NCI-H2171 (cell line): ENCODE measurements around the gene PGAP6.
"Not testable (repeated sequence)": the region's sequence is repeated elsewhere in the genome, so short reads cannot be mapped to it uniquely, and the experiment has no call there.

Source experiments
- DNase-seq: peaks from one replicate; lab custom pipeline; 2025; lab: John Stamatoyannopoulos, UW

The PGAP6 gene

GRCh38 chr16:378113-378820, 3.5 kb downstream of the PGAP6 start:
- DNase-seq = not testable (repeated sequence)

GRCh38 chr16:377419-377951, 4.3 kb downstream of the PGAP6 start:
- no peak for DNase-seq

GRCh38 chr16:376817-377418, 4.9 kb downstream of the PGAP6 start:
- no peak for DNase-seq

GRCh38 chr16:375927-376816, 5.6 kb downstream of the PGAP6 start:
- no peak for DNase-seq

- DNase-seq = no peak
Observed at GRCh38 chr16:375212-375611, 6.6 kb downstream of the PGAP6 start.

GRCh38 chr16:374616-374926, 7.2 kb downstream of the PGAP6 start:
- DNase-seq = no peak

GRCh38 chr16:373848-374615, 7.7 kb downstream of the PGAP6 start:
- no peak for DNase-seq

GRCh38 chr16:373020-373598, 8.7 kb downstream of the PGAP6 start:
- no peak for DNase-seq

GRCh38 chr16:372302-372983, 9.3 kb downstream of the PGAP6 start:
- DNase-seq = no peak

GRCh38 chr16:371515-372301, 10.1 kb downstream of the PGAP6 start:
- peak; percentile 56 for DNase-seq

GRCh38 chr16:370979-371514, 10.7 kb downstream of the PGAP6 start:
- DNase-seq = no peak

- DNase-seq = peak; percentile 97
Observed at GRCh38 chr16:370443-370842, 11.3 kb downstream of the PGAP6 start, which contains the start of gene MRPL28. Gene MRPL28, minus strand, starts transcription at chr16:370538. Its CDS starts 320 bp downstream, at chr16:370218.

- no peak for DNase-seq
Observed at GRCh38 chr16:369866-370436, 11.8 kb downstream of the PGAP6 start.

- DNase-seq = no peak
Observed at GRCh38 chr16:369275-369865, 12.4 kb downstream of the PGAP6 start.

- no peak for DNase-seq
Observed at GRCh38 chr16:368388-369158, 13.2 kb downstream of the PGAP6 start.

GRCh38 chr16:367333-367903, 14.4 kb downstream of the PGAP6 start:
- DNase-seq = no peak

GRCh38 chr16:366476-366875, 15.3 kb downstream of the PGAP6 start:
- DNase-seq = no peak
